HEK293 (cell line): Measurements from ENCODE around the gene RCN2.
A peak's percentile ranks its signal among the peaks of the same experiment; 100 is the strongest.

Experiments
- FEZF1 ChIP-seq: fragments of 450-650 bp; formaldehyde crosslinking; IDR thresholded peaks from 2 replicates; pipeline ENCODE4 v1.5.1; 2016; ENCODE audit warnings: missing biosample characterization, missing genetic modification characterization
- KLF10 ChIP-seq: fragments of 450-650 bp; IDR thresholded peaks from 2 replicates; pipeline ENCODE4 v1.5.1; 2018; ENCODE audit warnings: missing biosample characterization, mild to moderate bottlenecking, missing genetic modification characterization
- KLF16 ChIP-seq: fragments of 450-650 bp; formaldehyde crosslinking; IDR thresholded peaks from 2 replicates; pipeline ENCODE4 v1.5.1; 2017; ENCODE audit warnings: missing biosample characterization, missing genetic modification characterization
- KLF17 ChIP-seq: fragments of 450-650 bp; formaldehyde crosslinking; IDR thresholded peaks from 2 replicates; pipeline ENCODE4 v1.5.1; 2016; ENCODE audit warnings: missing biosample characterization, missing genetic modification characterization
- KLF8 ChIP-seq: fragments of 450-650 bp; formaldehyde crosslinking; IDR thresholded peaks from 2 replicates; pipeline ENCODE4 v1.5.1; 2016; ENCODE audit warnings: missing biosample characterization, missing genetic modification characterization
- KLF9 ChIP-seq: fragments of 450-650 bp; formaldehyde crosslinking; IDR thresholded peaks from 2 replicates; pipeline ENCODE4 v1.5.1; 2016; ENCODE audit warnings: missing biosample characterization, missing genetic modification characterization, low read depth
- PRDM10 ChIP-seq: fragments of 450-650 bp; formaldehyde crosslinking; IDR thresholded peaks from 2 replicates; pipeline ENCODE4 v1.5.1; 2016; ENCODE audit warnings: missing biosample characterization, missing genetic modification characterization
- SALL2 ChIP-seq: fragments of 450-650 bp; formaldehyde crosslinking; IDR thresholded peaks from 2 replicates; pipeline ENCODE4 v1.5.0; 2017; ENCODE audit warnings: missing biosample characterization, mild to moderate bottlenecking, missing genetic modification characterization, borderline replicate concordance
- SETDB1 ChIP-seq: IDR thresholded peaks from one replicate; pipeline ENCODE4 v1.6.1; 2017; ENCODE audit warnings: mild to moderate bottlenecking, low read length, moderate library complexity, mixed read lengths; ENCODE audit not compliant: insufficient read length
- ZBTB11 ChIP-seq: fragments of 450-650 bp; formaldehyde crosslinking; conservative IDR thresholded peaks from 2 replicates; pipeline ENCODE4 v1.5.1; 2016; ENCODE audit warnings: low read depth, missing biosample characterization, missing genetic modification characterization
- ZBTB20 ChIP-seq: fragments of 450-650 bp; formaldehyde crosslinking; IDR thresholded peaks from 2 replicates; pipeline ENCODE4 v1.5.1; 2016; ENCODE audit warnings: missing biosample characterization, missing genetic modification characterization
- ZBTB21 ChIP-seq: fragments of 450-650 bp; formaldehyde crosslinking; IDR thresholded peaks from 2 replicates; pipeline ENCODE4 v1.5.1; 2017; ENCODE audit warnings: missing biosample characterization, missing genetic modification characterization
- ZBTB7A ChIP-seq: fragments of 450-650 bp; formaldehyde crosslinking; IDR thresholded peaks from 2 replicates; pipeline ENCODE4 v1.5.1; 2016; ENCODE audit warnings: low read depth, missing biosample characterization, missing genetic modification characterization
- ZBTB8A ChIP-seq: fragments of 450-650 bp; formaldehyde crosslinking; IDR thresholded peaks from 2 replicates; pipeline ENCODE4 v1.5.1; 2016; ENCODE audit warnings: missing biosample characterization, missing genetic modification characterization
- ZFP41 ChIP-seq: fragments of 450-650 bp; formaldehyde crosslinking; IDR thresholded peaks from 2 replicates; pipeline ENCODE4 v1.5.1; 2016; ENCODE audit warnings: missing biosample characterization, missing genetic modification characterization, borderline replicate concordance
- ZNF112 ChIP-seq: fragments of 450-650 bp; formaldehyde crosslinking; IDR thresholded peaks from 2 replicates; pipeline ENCODE4 v1.5.0; 2017; ENCODE audit warnings: missing biosample characterization, missing genetic modification characterization
- ZNF175 ChIP-seq: fragments of 450-650 bp; formaldehyde crosslinking; IDR thresholded peaks from 2 replicates; pipeline ENCODE4 v1.5.1; 2016; ENCODE audit warnings: missing biosample characterization, missing genetic modification characterization
- ZNF221 ChIP-seq: fragments of 450-650 bp; formaldehyde crosslinking; IDR thresholded peaks from 2 replicates; pipeline ENCODE4 v1.5.1; 2017; ENCODE audit warnings: missing biosample characterization, missing genetic modification characterization, borderline replicate concordance
- ZNF223 ChIP-seq: fragments of 450-650 bp; formaldehyde crosslinking; IDR thresholded peaks from 2 replicates; pipeline ENCODE4 v1.5.1; 2016; ENCODE audit warnings: missing biosample characterization, missing genetic modification characterization
- ZNF266 ChIP-seq: fragments of 450-650 bp; formaldehyde crosslinking; IDR thresholded peaks from 2 replicates; pipeline ENCODE4 v1.5.1; 2016; ENCODE audit warnings: missing biosample characterization, missing genetic modification characterization, low read depth
- ZNF274 ChIP-seq, 2 experiments: fragments of 200-500 bp in 1 of 2; fragments of 450-650 bp in 1 of 2; sonication (Bioruptor generic) in 1 of 2; formaldehyde crosslinking in 1 of 2; IDR thresholded peaks; 2 replicates each; pipeline versions ENCODE4 v1.5.1 to v1.6.1; 2014 to 2016; ENCODE audit warnings: borderline replicate concordance in 1 of 2, inconsistent platforms in 1 of 2, low read length in 1 of 2, missing biosample characterization in 1 of 2, missing genetic modification characterization in 1 of 2
- ZNF354C ChIP-seq: fragments of 450-650 bp; formaldehyde crosslinking; IDR thresholded peaks from 2 replicates; pipeline ENCODE4 v1.5.1; 2016; ENCODE audit warnings: missing biosample characterization, missing genetic modification characterization, low read depth, borderline replicate concordance
- ZNF416 ChIP-seq: fragments of 450-650 bp; formaldehyde crosslinking; IDR thresholded peaks from 2 replicates; pipeline ENCODE4 v1.5.1; 2016; ENCODE audit warnings: missing biosample characterization, missing genetic modification characterization
- ZNF433 ChIP-seq: fragments of 450-650 bp; formaldehyde crosslinking; IDR thresholded peaks from 2 replicates; pipeline ENCODE4 v1.5.1; 2016; ENCODE audit warnings: missing biosample characterization, missing genetic modification characterization, low read depth
- ZNF473 ChIP-seq: fragments of 450-650 bp; formaldehyde crosslinking; IDR thresholded peaks from 2 replicates; pipeline ENCODE4 v1.5.1; 2017; ENCODE audit warnings: missing biosample characterization, missing genetic modification characterization
- ZNF48 ChIP-seq: fragments of 450-650 bp; formaldehyde crosslinking; IDR thresholded peaks from 2 replicates; pipeline ENCODE4 v1.5.1; 2016; ENCODE audit warnings: missing biosample characterization, missing genetic modification characterization
- ZNF580 ChIP-seq: fragments of 450-650 bp; formaldehyde crosslinking; IDR thresholded peaks from 2 replicates; pipeline ENCODE4 v1.5.1; 2016; ENCODE audit warnings: missing biosample characterization, missing genetic modification characterization
- ZNF626 ChIP-seq: fragments of 450-650 bp; sonication (Bioruptor Pico); formaldehyde crosslinking; IDR thresholded peaks from 2 replicates; pipeline ENCODE4 v1.5.1; 2018; ENCODE audit warnings: missing biosample characterization, missing genetic modification characterization, inconsistent platforms
- ZNF670 ChIP-seq: fragments of 450-650 bp; formaldehyde crosslinking; IDR thresholded peaks from 2 replicates; pipeline ENCODE4 v1.5.1; 2016; ENCODE audit warnings: missing biosample characterization, missing genetic modification characterization, low read depth
- ZNF701 ChIP-seq: fragments of 450-650 bp; formaldehyde crosslinking; IDR thresholded peaks from 2 replicates; pipeline ENCODE4 v1.5.1; 2016; ENCODE audit warnings: missing biosample characterization, missing genetic modification characterization
- ZNF843 ChIP-seq: fragments of 450-650 bp; formaldehyde crosslinking; IDR thresholded peaks from 2 replicates; pipeline ENCODE4 v1.5.1; 2016; ENCODE audit warnings: missing biosample characterization, missing genetic modification characterization
- ZSCAN30 ChIP-seq: fragments of 450-650 bp; IDR thresholded peaks from 2 replicates; pipeline ENCODE4 v1.5.1; 2018; ENCODE audit warnings: missing biosample characterization, mild to moderate bottlenecking, missing genetic modification characterization, moderate library complexity

The RCN2 gene

GRCh38 chr15:76931397-76932134 lies at the start of gene RCN2 (continued):
- TF ChIP-seq ZBTB11 (tag by site-specific recombination), result no peak
- no peak for TF ChIP-seq ZNF274 (IDR thresholded peaks at IDR 0.05; ENCODE audit: low read length)
- TF ChIP-seq ZNF274 (tag by site-specific recombination; IDR thresholded peaks at IDR 0.05; ENCODE audit: borderline replicate concordance), result no peak
- peak; percentile 69; the same call in 1 of the 2 replicates for TF ChIP-seq ZBTB20 (tag by site-specific recombination)
- no peak for TF ChIP-seq ZNF580 (tag by site-specific recombination)
- no peak for TF ChIP-seq ZNF843 (tag by site-specific recombination)
- TF ChIP-seq ZNF223 (tag by site-specific recombination), result no peak
- TF ChIP-seq SALL2 (tag by site-specific recombination), result no peak
- peak; percentile 64; the same call in 1 of the 2 replicates for TF ChIP-seq KLF8 (tag by site-specific recombination)
- TF ChIP-seq ZNF626, result no peak; the same call in 1 of the 2 replicates
- TF ChIP-seq SETDB1, result no peak
- no peak for TF ChIP-seq KLF17 (tag by site-specific recombination)
- no peak for TF ChIP-seq ZNF48 (tag by site-specific recombination)
- no peak for TF ChIP-seq ZNF670 (tag by site-specific recombination)
- no peak for TF ChIP-seq ZNF175 (tag by site-specific recombination)
- TF ChIP-seq ZNF701 (tag by site-specific recombination), result no peak
- TF ChIP-seq ZBTB21 (tag by site-specific recombination), result no peak
- 0 out of 2 replicates have a peak, but pooled peaks have one; percentile 28 for TF ChIP-seq ZBTB7A (tag by site-specific recombination)
- no peak for TF ChIP-seq ZNF354C
- no peak for TF ChIP-seq ZNF221 (tag by site-specific recombination)
- TF ChIP-seq ZNF473 (tag by site-specific recombination), result no peak
- no peak for TF ChIP-seq KLF16 (tag by site-specific recombination)
- no peak for TF ChIP-seq ZNF112 (tag by site-specific recombination)
- peak; percentile 97 for TF ChIP-seq ZSCAN30 (tag by site-specific recombination)
- no peak for TF ChIP-seq ZNF416
- no peak for TF ChIP-seq ZNF433 (tag by site-specific recombination)
- no peak for TF ChIP-seq ZNF266 (tag by site-specific recombination)
- no peak for TF ChIP-seq FEZF1
- no peak for TF ChIP-seq KLF9
- TF ChIP-seq PRDM10 (tag by site-specific recombination), result peak; percentile 59
- peak; percentile 87 for TF ChIP-seq ZBTB8A
- peak; percentile 99 for TF ChIP-seq KLF10 (tag by site-specific recombination)
- TF ChIP-seq ZFP41 (tag by site-specific recombination), result no peak
